DOHH2 (cell line): Measurements from ENCODE around the gene ZBTB24.

ENCODE experiments used
- CTCF ChIP-seq: fragments of 200-600 bp; sonication (generic); IDR thresholded peaks from one replicate; pipeline ENCODE4 v1.5.1; 2014; ENCODE audit warnings: antibody characterized with exemption, mild to moderate bottlenecking, low read depth, low read length; ENCODE audit not compliant: poor library complexity, severe bottlenecking
- EZH2phosphoT487 ChIP-seq: fragments of 200-600 bp; sonication (generic); IDR thresholded peaks from 2 replicates; pipeline ENCODE4 v1.6.1; 2017; ENCODE audit warnings: borderline replicate concordance, mild to moderate bottlenecking, antibody characterized with exemption, low read length, moderate library complexity, mixed read lengths

DNA sequence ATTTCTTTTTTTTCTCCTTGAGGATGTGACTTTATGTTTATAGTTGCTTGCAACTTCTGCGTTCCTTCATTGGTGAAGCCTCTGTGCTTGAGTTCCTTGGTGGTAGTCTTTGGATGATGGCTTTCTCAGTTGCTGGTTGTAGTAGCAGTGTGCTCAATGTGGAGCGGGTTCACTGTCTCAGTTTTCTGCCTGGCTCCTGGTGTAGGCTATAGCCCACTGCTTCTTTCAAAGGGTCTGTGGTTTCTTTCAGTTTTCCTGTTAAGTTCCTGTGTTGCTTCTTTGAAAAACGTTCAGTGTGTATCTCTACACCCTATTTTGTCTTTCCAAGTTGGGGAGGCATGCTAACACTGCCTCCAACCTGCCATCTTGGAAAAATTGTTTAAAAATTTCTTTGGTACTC is 33.9 kb upstream of the ZBTB24 start:
- TF ChIP-seq CTCF (no peak), EZH2phosphoT487 (no peak)
